ENCODE data around the gene FAM241B.

GRCh38 chr10:69629897-69630650, at the start of gene FAM241B:
- peak; percentile 66 to 95 (median 88) for TF ChIP-seq CTCF (IDR thresholded peaks at IDR 0.05 in 4 of 5, conservative IDR thresholded peaks at IDR 0.05 in 1 of 5)
- TF ChIP-seq POLR2A (IDR thresholded peaks at IDR 0.05): peak in 1 of 2 donors; percentile 50

All from gastrocnemius medialis (tissue), 4 donors.